Measurements from ENCODE around the gene UBR4. TPM values are rescaled to one million over a fixed set of nuclear protein-coding genes. Genes with fewer than 3 reads are reported as not detected.
A peak's percentile ranks its signal among the peaks of the same experiment; 100 is the strongest.

UBR4 gene
- total RNA-seq, 2 donors from 2014 or later = 148 to 151 TPM

DNA sequence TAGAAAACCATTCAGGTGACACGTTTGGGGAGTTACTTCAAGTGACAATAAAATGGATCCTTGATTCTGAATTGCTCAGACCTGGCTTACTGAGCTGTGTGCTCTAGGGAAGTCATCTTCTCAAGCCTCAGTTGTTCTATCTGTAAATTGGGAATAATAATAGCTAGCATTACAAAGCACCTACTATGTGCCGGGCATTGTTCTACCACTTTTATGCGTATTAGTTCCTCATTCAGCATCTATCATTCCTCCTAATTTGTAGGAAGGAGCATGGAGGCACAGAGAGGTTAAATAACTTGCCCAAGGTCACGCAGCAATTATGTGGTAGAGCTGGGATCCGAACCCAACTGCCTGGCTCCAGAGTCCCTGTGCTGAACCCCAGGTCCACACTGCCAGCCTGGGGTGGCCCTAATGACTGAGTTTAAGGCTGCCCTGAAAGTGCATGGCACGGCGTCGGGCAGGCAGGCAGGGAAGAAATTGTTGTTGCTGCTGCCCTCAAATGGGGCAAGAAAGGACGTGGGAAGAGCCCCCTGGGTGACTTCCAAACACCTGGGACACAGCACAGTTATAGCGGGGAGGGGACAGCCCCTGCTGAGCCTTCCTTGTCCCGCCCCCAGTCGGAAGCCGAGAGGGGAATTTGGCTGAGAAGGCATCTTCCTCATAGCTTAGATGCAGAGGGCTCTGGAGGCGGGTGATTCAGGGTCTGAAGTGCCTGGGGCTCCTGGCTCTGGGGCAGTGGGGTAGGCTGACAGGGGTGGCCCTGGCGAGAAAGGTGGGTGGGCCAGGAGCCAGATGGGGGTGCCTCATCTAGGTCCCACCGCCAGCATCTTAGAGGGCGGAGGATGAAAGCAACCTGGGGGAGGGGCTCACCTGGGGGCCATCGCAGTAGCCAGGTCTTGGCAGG, 167.1 kb downstream of the UBR4 start:
- no peak overlapping the region for H3K9ac ChIP-seq (ENCODE audit: extremely low read depth, low read length, poor library complexity, severe bottlenecking)
- no peak overlapping the region for H3K4me3 Mint-ChIP-seq
- H3K4me1 ChIP-seq (ENCODE audit: control insufficient read depth, insufficient read depth, low read length) = no peaks in the 10 kb centered on the region
- H3K27ac ChIP-seq (ENCODE audit: low read depth, low read length) = no peak overlapping the region
- TF ChIP-seq CTCF (conservative IDR thresholded peaks at IDR 0.05) = no peak
- no peaks in the 10 kb centered on the region for H3K36me3 ChIP-seq (ENCODE audit: control insufficient read depth, insufficient read depth, low read length)
- H3K9me3 ChIP-seq (ENCODE audit: control insufficient read depth, low read length) = no peaks in the 10 kb centered on the region
- 68 to 75% methylated on average over 9 to 18 of the region's 18 CpGs for WGBS, 2 experiments (ENCODE audit: insufficient coverage in 1 of 2, insufficient read length in 1 of 2)
- H3K27me3 Mint-ChIP-seq (ENCODE audit: insufficient read depth) = peaks cover 3% of the 10 kb centered on the region
- no peaks in the 10 kb centered on the region for H3K27me3 ChIP-seq (ENCODE audit: control insufficient read depth, insufficient read depth, low read length, poor library complexity, severe bottlenecking)
- peak; percentile 73 for DNase-seq
- no peak overlapping the region for H3K27ac Mint-ChIP-seq
- H3K9me3 Mint-ChIP-seq = no peaks in the 10 kb centered on the region
- H3K36me3 Mint-ChIP-seq (ENCODE audit: low read depth) = no peaks in the 10 kb centered on the region
- H3K4me1 Mint-ChIP-seq = peaks cover 4% of the 10 kb centered on the region
- H3K4me3 ChIP-seq (ENCODE audit: low read length) = no peak overlapping the region

- Histone ChIP-seq H3K27ac (ENCODE audit: low read depth, low read length) (no peak overlapping the region), H3K9me3 (ENCODE audit: control insufficient read depth, low read length) (no peaks in the 10 kb centered on the region), H3K27me3 (ENCODE audit: control insufficient read depth, insufficient read depth, low read length, poor library complexity, severe bottlenecking) (no peaks in the 10 kb centered on the region), H3K4me3 (ENCODE audit: low read length) (no peak overlapping the region), H3K9ac (ENCODE audit: extremely low read depth, low read length, poor library complexity, severe bottlenecking) (no peak overlapping the region), H3K4me1 (ENCODE audit: control insufficient read depth, insufficient read depth, low read length) (no peaks in the 10 kb centered on the region), H3K36me3 (ENCODE audit: control insufficient read depth, insufficient read depth, low read length) (no peaks in the 10 kb centered on the region)
- 88 to 94% methylated on average over 2 to 4 of the region's 4 CpGs for WGBS, 2 experiments (ENCODE audit: insufficient coverage in 1 of 2, insufficient read length in 1 of 2)
- TF ChIP-seq CTCF (conservative IDR thresholded peaks at IDR 0.05) = no peak
- H3K9me3 Mint-ChIP-seq = no peaks in the 10 kb centered on the region
- H3K4me1 Mint-ChIP-seq = peaks cover 1% of the 10 kb centered on the region
- H3K27me3 Mint-ChIP-seq (ENCODE audit: insufficient read depth) = peaks cover 3% of the 10 kb centered on the region
- peak; percentile 26 for DNase-seq
- no peak overlapping the region for H3K4me3 Mint-ChIP-seq
- H3K36me3 Mint-ChIP-seq (ENCODE audit: low read depth) = no peaks in the 10 kb centered on the region
- H3K27ac Mint-ChIP-seq = no peak overlapping the region
Observed at GRCh38 chr1:19040010-19040680, 169.9 kb downstream of the UBR4 start.

DNA sequence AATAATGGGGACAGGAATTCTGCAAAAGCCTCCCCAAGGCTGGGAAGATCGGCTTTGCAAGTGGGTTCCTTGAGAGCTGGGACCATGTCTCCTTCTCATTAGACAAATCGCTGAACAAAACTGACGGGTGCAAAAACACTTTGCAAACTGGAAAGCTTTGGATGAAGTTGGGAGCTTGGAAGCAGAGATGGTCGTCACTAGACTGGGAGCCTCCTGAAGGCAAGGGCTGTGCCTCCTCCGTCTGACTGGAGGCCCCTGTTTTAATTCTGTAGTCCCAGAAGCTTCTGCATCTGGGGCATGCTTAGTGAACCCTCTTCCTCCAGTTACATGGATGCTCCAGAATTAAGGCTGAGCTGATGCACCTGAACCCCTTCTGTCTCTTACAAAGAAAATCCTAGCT, 171.3 kb downstream of the UBR4 start:
- Histone ChIP-seq H3K9ac (ENCODE audit: extremely low read depth, low read length, poor library complexity, severe bottlenecking) (no peak overlapping the region), H3K27me3 (ENCODE audit: control insufficient read depth, insufficient read depth, low read length, poor library complexity, severe bottlenecking) (no peaks in the 10 kb centered on the region), H3K4me3 (ENCODE audit: low read length) (no peak overlapping the region), H3K9me3 (ENCODE audit: control insufficient read depth, low read length) (no peaks in the 10 kb centered on the region), H3K36me3 (ENCODE audit: control insufficient read depth, insufficient read depth, low read length) (no peaks in the 10 kb centered on the region), H3K27ac (ENCODE audit: low read depth, low read length) (no peak overlapping the region), H3K4me1 (ENCODE audit: control insufficient read depth, insufficient read depth, low read length) (no peaks in the 10 kb centered on the region)
- no peak overlapping the region for H3K27ac Mint-ChIP-seq
- H3K27me3 Mint-ChIP-seq (ENCODE audit: insufficient read depth) = peaks cover 3% of the 10 kb centered on the region
- no peak overlapping the region for H3K4me3 Mint-ChIP-seq
- H3K36me3 Mint-ChIP-seq (ENCODE audit: low read depth) = no peaks in the 10 kb centered on the region
- no peaks in the 10 kb centered on the region for H3K9me3 Mint-ChIP-seq
- no peak for TF ChIP-seq CTCF (conservative IDR thresholded peaks at IDR 0.05)
- peak; percentile 29 for DNase-seq
- peaks cover 1% of the 10 kb centered on the region for H3K4me1 Mint-ChIP-seq
- 86 to 89% methylated on average over 4 to 5 of the region's 5 CpGs for WGBS, 2 experiments (ENCODE audit: insufficient coverage in 1 of 2, insufficient read length in 1 of 2)
